GM21723 (cell line): ENCODE results near the gene TMEM52B.

Experiments
- ATAC-seq: cut with Tn5 transposase; IDR thresholded peaks from one replicate; pipeline ENCODE4 v1.9.1; 2021; ENCODE audit warnings: mild to moderate bottlenecking, moderate library complexity; ENCODE audit not compliant: unreplicated experiment

Gene TMEM52B

DNA sequence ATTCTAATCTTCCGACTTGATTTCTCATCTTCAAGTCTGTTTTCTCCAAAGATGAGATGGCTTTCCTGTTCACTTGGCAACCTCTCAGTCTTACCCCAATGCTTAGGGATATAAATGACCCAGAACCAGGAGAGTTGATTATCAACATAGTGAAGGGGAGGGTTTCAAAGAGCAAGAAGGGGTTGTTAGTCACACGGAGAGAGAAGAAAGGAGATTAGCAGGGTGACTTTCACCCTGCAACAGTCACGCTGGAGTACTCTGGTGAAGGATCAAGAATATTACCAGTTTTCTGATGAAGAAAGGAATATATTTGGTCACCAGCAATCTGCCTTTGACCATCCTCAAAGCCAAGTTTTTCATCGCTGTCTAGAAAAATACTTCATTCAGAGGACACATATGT lies at the start of gene TMEM52B:
Gene TMEM52B, plus strand, starts transcription at position 212 of the 400 bp plus-strand sequence. CDS start 543 bp downstream, outside the sequence.
- no peak for ATAC-seq

DNA sequence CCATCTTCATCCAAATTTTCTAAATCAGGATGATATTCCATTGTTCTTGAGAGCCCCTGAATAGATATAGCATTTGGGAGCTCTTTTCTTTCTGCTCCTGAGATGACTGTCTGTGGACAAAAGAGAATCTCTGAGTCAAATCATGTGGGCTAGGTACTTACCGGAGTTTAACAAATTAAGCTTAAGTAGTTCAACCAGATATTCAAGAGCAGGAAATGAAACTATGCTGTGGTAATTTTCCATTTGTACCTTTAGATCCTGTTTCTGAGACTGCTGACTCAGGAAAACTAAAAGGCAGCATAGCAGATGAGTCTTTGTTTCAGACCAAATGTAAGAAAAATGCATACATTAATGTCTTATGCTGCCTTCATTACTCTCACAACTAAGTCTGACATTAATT lies 48.8 kb upstream of the TMEM52B start, which contains the start of gene CLEC7A:
Gene CLEC7A, minus strand, starts transcription at position 158 of the 400 bp plus-strand sequence. Its CDS starts 117 bp downstream, at position 41.
- ATAC-seq: peak; percentile 93

DNA sequence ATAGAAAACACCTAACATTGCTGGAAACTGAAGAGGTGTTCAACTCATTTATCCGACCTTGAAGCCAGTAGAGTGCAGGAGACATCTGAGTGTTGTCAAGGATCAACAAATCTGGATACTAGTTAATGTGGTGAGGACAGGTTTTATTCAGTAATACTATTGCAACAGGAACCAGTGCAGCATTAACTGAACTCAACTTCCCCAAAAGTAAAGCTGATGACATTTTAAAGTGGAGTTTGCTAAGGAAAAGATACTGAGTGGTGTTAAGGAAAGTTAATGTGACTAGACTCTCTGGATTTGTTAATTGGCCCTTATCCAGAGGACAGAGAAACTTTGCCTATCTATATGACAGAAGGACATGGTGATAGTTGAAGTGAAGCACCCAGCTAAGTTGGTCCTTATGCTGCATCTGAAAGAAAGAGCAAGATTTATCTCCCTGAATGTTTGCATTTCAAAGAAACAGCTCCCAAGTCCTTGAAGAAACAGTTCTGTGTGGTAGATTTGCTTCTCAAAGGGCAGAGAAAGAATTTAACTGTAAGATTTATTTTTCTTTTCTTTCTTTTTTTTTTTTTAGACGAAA lies 47.6 kb upstream of the TMEM52B start:
- no peak for ATAC-seq

DNA sequence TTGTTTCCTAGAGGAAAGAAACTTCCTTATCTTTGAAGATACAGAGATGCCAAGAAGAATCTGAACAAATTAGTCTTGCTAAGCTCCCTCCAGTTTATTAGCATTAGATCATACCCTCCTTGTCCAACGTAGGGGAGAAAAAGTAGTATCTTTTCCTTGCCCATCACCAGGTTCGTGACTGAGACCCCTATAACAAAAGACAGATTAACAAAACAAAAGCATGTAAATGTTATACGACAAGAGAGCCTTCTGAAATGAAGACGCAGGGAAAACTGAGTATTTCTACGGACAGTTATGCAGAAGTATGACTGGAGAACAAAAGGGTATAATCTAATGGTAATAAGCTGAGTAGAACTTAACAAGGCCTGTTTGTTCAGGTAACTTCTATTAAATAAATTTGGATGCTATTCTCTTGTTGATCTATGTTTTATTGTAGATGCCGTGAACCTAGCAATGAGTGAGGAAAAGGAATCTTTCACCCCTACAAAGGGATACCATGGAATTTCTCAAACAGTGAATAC lies 45.9 kb upstream of the TMEM52B start:
- ATAC-seq: no peak

DNA sequence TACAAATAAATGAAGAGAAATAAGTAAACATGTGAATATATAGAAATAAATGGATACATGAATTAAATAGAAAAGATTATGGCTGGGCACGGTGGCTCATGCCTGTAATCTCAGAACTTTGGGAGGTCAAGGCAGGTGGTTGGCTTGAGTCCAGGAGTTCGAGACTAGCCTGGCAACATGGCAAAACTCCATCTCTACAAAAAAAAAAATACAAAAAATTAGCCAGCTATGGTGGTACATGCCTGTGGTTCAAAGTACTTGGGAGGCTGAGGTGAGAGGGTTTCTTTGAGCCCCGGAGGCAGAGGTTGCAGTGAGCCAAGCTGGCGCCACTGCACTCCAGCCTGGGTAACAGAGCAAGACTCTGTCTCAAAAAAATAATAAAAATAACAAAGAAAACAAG lies 43.7 kb upstream of the TMEM52B start:
- no peak for ATAC-seq

DNA sequence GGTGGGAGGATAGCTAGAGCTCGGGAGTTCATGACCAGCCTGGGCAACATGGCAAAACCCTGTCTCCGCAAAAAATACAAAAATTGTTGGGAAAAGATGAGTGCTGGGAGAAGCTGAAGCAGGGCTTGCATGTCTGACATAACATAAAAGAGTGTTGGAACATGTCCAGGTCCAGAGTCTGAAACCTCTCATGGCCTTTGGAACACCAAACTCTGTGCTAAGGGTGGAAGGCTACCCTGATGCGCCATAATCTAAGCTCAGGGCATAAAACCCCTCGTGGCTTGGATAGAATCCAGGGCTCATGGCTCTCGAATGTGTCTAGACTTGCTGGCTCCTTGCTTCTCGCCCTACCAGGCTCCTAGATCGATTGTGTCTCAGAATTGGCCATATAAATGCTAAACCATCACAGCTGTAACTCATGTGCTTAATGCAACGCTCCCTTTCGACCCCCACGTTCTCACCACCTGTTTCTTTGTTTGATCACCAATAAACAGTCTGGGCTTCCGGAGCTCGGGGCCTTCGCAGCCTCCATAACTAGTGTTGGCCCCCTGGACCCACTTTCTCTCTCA lies 42.1 kb upstream of the TMEM52B start:
- ATAC-seq: no peak

DNA sequence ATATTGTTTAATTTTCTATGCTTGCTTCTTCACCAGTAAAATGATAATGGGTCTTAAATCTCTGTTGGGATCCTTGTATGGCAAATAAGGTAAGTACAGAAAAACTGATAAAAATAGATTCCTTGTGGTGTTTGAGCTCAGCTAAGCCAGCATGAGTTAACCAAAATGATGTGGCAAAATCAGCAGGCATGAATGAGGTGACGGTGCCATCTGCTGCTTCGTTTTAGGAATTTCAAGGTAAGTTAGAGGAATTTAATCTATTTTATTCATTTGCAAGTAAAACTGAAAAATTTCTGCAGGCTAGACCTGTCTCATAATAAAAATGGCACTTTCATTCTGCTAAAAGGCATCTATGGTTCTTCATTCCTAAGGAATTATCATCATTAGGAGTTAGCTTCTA lies 38.8 kb upstream of the TMEM52B start:
- ATAC-seq: no peak

DNA sequence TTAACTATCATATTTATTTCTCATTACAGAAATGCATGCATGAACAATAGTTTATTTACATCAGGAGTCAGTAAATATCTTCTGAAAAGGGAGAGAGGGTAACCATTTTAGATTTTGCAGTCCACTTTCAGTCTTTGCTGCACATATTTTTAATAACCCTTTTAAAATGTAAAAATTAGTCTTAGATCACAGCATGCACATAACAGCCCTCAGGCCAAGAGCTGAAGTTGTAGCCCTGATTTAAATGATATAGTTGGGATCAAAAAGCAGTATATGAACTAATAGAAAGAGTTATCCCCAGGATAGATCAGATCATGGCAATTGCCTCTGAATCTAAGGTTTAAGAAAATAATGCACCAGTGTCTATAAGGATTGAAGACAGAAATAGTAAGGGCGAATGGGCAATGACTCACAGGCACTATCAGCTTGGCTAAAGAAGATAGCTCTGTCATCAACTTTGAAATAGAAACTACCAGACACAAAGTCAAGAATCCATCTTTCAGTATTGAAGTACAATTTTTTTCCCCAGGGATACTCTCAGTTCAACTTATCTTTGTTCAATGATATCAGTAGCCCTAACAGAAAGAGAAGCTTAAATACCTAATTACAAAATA lies 35.7 kb upstream of the TMEM52B start:
- no peak for ATAC-seq

DNA sequence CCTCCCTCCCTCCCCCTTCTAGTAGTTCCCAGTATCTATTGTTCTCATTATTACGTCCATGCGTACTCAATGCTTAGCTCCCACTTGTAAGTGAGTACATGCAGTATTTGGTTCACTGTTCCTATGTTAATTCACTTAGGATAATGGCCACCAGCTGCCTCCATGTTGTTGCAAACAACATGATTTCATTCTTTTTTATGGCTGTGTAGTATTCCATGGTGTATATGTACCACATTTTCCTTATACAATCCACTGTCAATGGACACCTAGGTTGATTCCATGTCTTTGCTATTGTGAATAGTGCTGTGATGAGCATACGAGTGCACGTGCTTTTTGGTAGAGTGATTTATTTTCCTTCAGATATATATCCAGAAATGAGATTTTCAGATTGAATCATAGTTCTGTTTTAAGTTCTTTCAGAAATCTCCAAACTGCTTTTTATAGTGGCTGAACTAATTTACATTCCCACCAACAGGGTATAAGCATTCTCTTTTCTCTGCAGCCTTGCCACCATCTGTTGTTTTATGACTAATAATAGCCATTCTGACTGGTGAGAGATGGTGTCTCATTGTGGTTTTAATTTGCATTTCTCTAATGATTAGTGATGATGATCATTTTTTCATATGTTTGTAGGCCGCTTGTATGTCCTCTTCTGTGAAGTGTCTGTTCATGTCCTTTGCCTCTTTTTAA lies 31.0 kb upstream of the TMEM52B start:
- peak; percentile 83 for ATAC-seq

DNA sequence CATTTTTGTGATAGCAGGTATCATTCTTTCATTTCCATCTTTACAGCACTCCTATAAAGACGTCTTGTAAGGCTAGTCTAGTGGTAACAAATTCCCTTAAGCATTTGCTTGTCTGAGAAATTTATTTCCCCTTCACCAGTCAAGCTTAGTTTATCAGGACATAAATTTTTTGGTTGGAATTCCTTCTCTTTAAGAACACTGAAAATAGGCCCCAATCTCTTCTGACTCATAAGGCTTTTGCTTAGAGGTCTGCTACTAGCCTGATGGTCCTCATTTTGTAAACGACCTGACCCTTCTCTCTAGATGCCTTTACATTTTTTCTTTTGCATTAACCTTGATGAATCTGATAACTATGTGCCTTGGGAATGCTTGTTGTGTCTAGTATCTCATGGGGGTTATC lies 27.2 kb upstream of the TMEM52B start:
- ATAC-seq: no peak

DNA sequence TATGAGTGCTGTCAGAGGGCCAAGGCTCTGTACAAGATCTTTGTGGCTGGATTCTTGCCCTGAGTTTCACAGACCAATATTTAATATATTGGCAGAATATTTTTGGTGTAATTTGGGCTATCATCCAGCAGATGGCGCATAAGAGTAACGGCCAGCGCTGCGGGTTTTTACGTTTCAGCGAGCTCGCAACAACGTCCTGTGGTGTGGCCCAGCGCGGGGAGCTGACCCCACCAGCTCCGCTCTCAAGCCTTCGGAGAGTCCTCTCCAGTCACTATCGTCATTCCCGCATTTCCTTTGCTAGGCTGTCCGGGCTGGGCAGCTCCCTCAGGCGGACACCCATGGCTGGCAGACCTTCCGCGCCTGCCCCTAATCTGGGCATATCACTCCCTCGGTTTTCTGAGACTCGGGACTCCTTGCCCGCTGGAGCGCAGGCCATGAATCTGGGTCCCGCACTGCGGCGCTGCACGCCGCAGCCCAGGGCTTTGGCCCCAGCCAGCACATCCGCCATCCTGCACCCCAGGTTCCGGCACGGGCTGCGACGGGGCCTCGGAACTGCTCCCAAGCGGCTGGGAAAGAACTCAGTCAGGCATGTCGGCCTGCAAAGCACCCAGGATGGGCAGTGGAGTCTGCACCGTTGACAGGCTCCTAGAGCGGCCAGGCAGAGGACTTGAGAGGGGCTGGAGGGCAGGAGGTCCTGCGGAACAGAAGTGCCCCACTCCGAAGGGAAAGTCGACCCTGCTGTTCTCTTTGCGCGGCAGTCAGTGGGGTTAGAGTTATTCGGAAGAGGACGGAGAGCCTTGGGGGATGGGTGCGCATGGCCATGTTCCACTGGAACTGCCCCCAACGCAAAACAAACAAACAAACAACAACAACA lies 25.3 kb upstream of the TMEM52B start:
- ATAC-seq: no peak

DNA sequence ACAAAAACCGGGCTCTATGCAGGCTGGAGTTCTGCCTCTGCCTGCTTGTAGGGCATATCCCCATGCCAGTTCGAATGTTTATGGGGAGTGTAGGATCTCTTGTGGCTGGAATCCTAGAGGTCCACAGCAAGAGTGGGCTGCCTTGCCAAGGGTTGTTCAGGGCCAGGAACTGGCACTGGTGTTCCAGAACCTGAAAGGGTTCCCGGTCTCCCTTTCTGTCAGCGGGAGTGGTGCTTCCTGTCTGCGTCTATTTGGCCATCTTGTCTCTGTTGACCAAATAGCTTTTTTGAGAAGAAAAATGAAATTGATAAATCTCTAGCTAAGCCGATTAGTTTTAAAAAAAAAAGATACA lies 24.7 kb upstream of the TMEM52B start:
- no peak for ATAC-seq

DNA sequence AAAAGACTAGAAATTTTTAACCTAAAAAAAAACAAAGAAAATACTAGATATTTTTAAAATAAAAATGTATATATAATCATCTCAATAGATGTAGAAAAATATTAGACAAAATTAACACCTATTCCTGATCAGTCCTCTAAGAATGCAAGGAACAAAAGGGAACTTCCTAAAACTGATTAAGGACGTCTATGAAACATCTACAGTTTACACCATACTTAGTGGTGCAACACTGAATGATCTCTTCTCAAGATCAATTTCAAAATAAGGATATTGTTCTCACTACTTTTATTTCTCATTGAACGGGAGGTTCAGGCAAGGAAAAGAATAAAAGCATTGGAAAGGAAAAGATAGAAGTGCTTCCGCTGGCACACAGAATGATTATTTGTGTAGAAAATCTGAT lies 22.9 kb upstream of the TMEM52B start:
- no peak for ATAC-seq

DNA sequence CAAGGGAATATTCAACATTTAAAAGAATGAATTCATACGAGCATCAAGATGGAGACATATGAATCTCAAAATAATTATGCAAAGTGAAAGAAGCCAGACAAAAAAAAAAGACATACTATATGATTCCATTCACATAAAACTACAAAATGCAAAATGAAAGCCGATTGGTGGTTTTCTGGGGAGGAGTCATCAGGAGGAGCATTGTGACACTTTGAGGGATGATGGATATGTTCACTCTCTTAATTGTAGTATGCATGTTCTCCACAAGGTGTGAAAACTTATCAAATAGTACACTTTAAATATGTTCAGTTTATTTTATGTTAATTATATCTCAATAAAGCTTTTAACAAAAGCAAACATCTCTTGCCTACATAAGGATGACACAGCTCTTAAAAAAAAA lies 20.4 kb upstream of the TMEM52B start:
- ATAC-seq: no peak

DNA sequence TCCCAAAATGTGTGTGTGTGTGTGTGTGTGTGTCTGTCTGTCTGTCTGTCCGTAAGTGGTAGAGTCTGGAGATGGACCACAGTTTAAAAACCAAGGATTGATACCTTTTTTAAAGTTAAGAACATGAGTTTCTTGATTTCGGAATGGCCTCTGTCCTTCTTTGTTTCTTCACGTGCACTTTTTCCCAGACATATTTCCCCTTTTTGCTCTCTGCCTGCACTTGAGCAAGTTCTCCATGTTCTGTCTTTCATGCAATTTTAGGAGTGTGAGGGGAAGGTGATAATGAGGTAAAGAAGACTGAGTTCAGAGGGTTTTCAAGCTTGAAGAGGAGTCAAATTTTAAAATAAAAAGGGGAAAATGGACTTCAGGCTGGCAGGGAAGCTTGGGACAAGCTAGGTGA lies 19.6 kb upstream of the TMEM52B start:
- no peak for ATAC-seq

DNA sequence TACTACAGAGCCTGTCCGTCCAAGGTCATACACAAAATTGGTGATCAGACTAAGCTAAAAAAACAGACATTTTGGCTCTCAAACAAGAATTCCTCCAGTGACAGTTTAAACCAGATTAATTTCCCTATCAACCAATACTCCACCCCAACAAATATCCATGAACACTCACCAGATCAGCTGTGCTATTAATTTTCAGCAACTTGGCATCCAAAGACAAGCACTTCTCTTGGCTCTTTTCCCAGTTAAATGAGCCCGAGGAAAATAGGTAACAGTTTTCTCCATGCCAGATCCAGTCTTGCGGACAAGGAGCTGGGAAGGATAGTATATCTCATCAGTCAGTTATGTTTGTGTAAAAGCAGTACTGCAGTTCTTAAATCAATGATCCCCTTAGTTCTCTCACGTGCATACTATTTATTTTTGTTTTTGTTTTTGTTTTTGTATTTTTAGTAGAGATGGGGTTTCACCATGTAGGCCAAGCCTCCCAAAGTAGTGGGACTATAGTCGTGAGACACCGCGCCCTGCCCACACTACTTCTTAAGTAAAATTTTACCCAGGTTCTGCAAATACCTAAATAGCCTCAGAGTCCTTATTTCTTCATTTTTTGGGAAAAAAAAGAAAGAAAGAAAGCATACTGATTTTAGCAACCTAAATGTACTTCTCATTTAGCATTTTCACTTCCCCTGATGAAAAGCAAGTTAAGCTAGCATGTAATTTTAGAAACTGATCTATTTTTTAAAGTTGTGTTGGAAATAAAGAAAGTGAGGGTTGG lies 18.0 kb upstream of the TMEM52B start:
- ATAC-seq: no peak

DNA sequence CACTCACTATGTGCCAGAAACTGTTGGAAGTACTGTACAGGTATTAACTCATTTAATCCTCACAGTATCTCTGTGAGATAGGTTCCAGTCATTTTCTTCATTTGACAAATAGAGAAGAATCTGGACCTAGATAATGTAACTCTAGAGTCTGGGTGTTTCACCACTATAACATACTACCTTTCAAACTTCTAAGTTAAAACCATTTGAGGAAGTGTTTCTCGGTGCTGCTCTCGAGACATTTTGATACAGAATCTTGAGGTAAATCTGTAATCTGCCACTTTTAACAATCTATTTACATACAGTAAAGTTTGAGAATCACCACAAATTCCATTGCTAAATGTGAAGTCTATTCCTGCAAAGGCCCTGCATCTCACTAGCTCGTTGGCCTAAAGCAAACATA lies 15.7 kb upstream of the TMEM52B start:
- no peak for ATAC-seq

DNA sequence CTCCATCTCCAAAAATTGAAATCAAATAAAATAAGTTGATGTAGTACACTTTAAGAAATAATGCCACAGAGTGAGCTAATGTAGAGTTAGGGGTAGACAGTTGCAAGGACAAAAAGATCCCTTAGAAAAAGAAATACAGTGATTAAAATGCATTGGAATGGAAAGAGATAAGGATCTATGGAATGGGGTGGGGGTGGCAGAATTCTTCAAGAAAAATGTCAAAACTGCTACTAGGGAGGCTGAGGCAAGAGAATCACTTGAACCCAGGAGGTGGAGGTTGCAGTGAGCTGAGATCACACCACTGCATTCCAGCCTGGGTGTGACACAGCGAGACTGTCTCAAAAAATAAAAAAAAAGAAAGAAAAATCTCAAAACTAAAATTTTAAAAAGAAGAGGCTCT lies 13.4 kb upstream of the TMEM52B start:
- no peak for ATAC-seq

DNA sequence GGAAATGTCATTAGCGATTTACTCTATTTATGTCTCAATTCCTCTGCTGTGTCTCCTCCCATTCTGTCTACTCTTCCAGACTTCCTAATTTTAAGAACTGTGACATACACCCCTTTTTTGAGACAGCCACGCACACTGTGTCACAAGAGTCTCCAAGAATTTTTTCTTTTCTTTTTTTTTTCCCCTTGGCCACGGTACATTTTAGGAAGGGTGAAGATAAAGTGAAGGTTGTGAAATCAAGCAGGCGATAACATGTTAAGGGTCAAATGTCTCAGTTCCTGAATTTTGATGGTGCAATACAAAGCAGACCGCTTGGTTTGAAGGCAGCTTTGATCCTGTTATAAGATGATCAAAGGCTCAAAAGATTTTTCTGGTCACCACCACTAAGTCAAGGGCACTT lies 11.2 kb upstream of the TMEM52B start:
- ATAC-seq: no peak

DNA sequence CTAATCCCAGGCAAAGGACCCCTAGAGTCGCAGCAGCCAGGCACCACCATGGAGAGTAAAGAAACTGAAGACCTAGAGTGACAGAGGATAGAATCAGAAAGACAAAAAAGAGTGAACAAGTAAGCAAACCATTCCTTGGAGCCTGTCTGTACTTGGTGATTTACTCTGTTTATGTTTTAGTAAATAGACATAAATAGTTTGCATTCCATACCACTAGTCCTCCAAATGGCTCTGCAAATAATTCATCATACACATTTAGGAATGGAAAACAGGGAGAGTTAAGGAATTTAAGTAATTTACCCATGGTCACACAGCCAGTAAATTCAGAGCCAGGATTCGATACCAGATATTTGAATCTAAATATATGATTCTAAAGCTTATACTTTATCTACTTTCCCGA lies 9.7 kb upstream of the TMEM52B start:
- ATAC-seq: no peak
